GM21526 (cell line): Measurements from ENCODE around the gene DPP10.
"Not testable (repeated sequence)": the region's sequence is repeated elsewhere in the genome, so short reads cannot be mapped to it uniquely, and the experiment has no call there.

ENCODE experiments used
- ATAC-seq: cut with Tn5 transposase; IDR thresholded peaks from one replicate; pipeline ENCODE4 v1.9.1; 2021; ENCODE audit warnings: moderate library complexity; ENCODE audit not compliant: unreplicated experiment, low FRiP score

Gene DPP10

DNA sequence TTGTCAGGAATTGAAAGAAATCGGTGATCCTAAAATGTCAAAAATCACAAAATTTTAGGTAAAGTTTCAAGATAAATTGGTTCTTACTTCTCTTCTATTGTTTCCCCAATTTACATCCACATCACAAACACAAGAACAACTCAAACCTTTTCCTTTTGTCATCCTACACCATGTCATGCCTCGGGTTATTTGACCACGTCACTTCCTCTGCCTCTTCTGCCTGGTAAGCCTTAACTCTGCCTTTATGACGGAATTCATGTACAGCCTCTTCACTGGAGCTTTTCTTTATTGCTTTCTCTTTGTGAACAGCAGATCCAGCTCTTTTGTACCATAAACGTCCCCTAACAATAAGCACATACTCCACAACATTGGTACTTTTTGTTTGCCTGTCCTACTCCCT is 258.0 kb downstream of the DPP10 start:
- ATAC-seq: no peak

DNA sequence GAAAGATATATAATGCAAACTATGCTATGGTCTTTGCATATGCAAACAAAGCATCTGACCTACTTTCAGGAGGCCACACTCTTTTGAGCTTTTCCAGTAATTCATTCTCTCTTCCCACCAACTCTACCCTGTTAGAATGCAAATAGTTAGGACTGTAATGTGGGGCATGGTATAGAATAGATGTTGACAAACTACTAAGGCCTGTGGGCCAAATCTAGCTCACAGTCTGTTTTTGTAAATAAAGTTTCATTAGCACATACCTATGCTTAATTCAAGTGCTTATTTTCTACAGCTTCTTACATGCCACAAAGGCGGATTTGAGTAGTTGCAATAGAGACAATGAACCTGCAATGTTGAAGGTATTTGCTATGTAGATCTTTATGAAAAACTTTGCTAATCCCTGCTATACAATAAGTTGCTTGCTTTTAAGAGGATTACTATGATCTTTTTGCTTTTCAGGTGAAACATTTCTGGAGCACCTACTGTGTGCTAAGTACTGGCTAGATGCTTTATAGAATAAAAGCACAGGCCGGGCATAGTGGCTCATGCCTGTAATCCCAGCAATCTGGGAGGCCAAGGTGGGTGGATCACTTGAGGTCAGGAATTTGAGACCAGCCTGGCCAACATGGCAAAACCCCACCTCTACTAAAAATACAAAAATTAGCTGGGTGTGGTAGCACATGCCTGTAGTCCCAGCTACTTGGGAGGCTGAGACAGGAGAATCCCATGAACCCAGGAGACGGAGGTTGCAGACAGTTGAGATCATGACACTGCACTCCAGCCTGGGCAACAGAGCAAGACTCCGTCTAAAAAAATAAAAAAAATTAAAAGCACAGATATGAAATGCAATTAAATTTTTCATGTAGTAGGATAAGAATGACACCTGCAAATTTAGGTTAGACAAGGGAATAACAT is 267.8 kb downstream of the DPP10 start:
- no peak for ATAC-seq

DNA sequence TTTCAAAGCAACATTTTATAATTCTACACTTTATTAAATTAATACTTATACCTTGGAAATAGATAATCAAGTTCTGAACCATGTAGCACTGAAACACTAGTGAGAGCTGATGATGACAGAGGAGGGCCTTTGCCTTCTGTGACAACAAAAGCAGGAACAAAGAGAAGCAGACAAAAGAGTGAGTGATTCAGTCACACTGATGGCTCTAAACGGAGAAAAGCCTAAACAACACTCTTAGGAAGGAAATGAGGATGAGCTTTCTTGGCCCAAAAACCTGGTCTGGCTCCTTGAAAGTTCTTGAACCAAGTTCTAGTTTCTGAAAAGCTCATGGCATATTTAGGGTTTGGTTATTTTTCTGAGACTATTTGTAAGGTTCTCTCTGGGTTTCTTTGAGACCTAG is 271.9 kb downstream of the DPP10 start:
- ATAC-seq: no peak

DNA sequence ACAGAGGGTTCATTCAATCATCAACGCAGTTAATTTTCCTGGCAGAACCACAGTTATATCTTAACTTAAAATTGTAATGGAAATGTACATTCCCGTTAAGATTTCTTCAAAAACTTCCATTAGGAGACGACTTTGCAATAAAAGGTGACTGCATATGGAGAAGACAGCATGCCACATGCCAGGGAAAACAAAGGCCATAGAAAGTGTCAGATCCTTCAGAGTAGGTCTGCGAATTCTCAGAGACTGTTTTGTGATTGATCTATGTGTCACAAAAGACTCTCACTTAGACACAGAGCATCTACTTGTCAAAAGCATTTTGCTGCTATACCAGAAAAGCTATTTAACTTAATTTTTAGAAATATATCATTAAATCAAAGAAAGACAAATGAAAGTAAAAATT is 274.6 kb downstream of the DPP10 start:
- ATAC-seq: no peak

DNA sequence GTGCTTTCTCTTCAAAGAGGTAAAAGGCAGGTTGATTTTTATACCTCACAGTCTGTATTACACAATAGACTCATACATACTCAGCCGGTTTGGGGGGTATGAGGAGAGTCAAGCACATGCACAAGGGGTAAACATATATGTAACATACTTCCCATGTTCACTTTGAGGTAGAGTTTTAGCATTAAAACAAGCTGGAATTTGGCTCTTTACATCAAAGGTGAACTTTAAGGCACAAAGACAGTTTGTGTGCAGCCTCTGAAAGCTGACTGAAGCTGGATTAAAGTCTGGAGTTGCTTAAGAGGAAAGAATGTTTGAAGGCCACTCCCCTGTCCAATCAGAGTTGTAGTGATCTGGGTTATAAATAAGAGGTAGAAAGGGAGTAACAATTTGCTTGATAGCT is 282.0 kb downstream of the DPP10 start:
- ATAC-seq: no peak

DNA sequence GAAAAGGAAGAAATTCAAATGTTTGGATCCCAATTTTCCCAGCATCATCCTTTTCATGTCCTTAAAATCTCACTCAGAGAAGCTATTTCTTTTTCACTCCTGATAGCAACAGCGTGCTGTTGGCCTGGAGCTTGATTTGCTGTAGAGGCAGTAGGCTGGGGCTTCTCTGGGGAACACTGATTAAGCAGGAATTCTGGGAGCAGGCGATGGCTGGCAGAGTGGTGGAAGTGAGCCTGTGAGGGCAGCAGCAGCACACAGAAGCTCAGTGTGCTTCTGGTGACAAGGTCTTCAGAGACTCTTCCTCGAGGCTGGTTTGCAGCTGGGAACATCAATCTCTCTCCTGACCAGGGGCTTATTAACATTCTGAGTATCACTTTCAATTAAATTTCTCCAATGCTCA is 284.6 kb downstream of the DPP10 start:
- ATAC-seq: no peak

DNA sequence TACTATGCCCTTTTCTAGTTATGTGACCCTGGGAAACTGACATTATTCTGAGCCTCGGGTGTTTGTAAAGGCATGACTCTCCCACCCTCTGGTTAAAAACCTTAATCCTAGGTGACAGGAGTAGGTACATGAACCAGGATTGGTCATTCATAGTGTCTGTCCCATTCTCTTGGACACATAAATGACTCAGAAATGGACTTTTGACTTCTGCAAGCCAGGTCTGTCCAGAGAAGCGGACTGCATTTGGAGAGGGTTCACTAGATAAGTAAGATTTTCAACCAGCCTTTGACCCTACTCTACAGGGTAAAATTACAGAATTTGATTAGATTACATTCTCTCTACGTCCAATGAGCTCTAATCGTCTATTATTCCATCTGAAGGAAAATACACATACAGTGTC is 285.9 kb downstream of the DPP10 start:
- ATAC-seq: no peak

DNA sequence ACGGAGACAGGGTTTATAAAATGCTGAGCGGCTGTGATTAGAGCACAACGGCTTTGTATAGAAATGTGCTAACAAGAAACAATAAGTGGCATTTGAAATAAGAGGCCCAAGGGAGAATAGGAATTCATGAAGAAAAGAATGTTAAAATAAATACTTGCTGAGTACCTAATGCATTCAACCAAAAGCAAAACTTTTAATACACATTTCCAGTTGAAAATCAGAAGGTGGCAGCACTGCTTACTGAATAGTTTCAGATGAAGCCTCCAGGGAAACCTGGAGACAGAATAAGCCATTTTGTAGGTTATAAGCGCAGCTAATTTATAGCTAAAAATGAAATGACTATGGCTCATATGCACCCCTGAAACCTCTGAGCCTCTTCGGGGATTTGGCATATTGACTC is 286.6 kb downstream of the DPP10 start:
- ATAC-seq: no peak

DNA sequence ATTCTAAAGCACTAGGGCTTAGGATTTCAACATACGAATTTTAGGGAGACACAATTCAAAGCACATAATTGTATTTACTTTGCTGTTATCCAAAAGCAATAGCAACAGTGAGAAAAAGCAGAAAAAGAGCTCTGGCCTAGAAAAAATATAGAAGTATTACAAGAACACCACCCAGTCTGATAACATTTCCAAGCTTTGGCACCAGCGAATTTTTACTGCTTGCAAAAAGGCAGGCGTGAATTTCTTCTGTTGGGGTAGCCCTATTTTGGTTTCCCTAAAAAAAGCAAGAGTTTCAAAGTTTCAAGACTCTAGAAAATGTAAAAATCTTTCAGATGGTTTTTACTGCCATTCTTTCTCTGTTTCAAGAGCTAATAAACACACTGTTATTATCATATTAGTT is 292.7 kb downstream of the DPP10 start:
- no peak for ATAC-seq

DNA sequence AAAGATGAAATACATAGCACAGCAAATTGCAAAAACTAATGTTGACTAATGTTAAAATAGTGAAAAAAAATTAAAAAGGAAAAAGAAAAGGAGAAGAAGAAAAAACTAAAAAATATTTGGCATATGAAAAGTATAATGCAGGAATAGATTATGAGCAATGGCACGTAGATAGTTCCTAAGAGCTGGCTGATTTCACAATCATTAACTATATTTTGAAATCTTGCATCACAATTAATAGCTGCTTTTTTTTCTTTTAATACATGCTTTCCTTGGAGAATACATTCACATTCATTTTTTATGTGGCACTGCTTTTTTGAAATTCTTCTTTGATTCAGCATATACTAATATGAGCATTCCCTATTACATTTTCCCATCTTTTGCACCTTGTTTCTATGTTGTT is 299.8 kb downstream of the DPP10 start:
- no peak for ATAC-seq

DNA sequence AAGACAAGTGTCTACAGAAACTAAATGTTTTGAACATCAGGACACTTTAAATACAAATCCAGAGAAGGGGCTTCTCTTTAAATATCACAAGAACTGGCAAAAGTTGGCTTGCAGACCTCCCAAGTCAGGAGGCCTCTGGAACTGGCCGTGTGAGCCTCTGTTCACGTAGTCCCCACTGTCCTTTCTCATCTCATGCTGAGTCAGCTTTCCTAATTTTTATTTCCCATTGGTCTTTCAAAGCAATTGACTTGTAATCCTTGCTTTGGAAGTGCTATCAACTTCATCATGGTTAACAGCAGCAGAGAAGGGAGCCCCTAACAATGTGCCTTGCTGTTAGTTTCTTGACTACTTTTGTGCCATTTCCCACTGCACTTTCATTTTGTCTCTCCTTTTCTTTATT is 303.3 kb downstream of the DPP10 start:
- ATAC-seq: no peak

DNA sequence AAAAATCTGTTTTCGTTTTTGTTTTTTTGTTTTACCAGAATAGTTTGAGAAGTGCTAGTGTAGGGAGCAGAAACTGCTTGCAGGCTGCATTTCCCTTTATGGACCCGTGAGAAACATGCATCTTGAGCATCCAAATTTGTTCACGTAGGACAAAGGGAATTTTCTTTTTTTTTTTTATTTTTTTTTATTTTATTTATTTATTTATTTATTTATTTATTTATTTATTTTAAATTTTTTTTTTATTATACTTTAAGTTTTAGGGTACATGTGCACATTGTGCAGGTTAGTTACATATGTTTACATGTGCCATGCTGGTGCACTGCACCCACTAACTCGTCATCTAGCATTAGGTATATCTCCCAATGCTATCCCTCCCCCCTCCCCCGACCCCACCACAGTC is 305.7 kb downstream of the DPP10 start:
- not testable (repeated sequence) for ATAC-seq

DNA sequence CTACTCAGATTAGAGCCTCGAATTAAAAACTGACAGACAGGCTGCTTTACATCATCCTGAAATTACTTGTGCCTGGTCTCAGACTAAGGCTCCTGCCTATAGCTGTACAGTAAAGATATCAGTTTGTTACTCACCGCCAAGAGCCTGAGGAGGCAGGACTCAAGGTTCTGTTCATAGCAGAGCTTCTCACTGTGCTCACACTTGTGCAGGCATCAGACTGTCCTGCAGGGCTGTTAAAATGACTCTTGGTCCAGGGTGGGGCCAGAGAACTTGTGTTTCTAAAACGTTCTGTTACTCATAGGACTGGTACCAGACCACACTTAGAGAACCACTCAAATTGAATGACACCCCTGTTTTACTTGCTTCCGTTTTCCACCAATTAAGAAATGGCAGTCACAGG is 310.0 kb downstream of the DPP10 start:
- no peak for ATAC-seq

DNA sequence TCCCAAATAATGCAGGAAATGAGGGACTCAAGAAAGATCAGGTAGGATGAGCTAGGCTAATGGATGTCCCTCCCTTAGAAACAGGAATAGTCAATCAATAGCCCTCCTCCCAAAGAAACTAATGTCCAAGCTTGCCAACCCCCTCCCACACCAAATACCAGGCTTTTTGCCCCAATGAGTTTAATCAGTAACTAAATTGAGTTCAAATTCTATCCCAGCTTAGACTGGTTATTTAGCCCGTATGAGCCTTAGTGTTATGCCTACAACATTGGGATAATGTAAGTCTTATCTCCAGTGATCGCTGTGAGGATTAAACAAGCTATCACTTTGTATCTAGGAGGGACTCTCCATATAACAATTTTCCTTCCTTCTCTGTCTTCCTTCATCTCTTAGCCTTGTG is 310.7 kb downstream of the DPP10 start:
- ATAC-seq: no peak

DNA sequence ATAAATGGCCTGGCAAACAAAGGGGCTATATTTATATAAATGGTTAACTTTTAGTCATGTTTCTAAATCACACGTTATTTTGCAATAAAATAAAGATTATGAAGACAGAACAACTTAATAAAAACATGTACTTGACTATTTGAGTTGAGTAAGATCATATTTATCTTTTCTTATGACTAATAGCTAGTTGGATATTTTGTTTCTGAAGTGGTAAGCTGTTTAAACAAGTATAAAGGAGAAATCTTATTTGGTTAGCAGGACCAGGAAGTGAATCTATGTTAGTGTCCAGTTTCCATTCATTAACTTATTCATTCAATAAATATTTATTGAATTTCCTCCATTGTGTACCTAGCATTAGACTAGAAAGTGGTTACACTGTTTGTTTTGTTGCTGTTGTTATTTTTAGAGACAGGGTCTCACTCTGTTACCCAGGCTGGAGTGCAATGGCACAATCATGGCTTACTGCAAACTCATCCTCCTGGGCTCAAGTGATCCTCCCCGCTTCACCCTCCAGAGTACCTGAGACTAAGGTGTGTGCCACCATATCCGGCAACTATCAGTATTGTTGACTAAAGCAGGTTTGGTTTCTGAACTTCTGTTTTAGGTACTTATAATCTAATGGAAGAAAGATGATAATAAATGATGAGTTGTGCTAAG is 312.6 kb downstream of the DPP10 start:
- no peak for ATAC-seq

DNA sequence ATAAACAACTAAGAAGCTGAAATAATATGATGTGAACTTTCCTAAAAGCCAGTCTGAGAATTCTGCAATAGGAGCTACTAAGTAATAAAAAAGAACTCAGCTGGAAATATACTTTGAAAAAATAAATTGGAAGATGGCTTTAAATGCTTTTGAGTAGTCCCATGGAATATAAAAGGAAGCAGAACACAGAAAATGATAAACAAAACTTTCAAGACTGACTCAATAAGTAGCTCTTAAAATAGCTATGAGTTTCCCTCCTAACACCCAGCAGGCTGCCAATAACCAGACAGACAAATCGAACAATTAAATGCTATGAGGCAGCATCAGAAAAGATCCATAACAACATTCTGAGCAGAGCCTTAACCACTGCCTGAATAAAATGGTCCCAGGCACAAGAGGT is 319.9 kb downstream of the DPP10 start:
- ATAC-seq: no peak

DNA sequence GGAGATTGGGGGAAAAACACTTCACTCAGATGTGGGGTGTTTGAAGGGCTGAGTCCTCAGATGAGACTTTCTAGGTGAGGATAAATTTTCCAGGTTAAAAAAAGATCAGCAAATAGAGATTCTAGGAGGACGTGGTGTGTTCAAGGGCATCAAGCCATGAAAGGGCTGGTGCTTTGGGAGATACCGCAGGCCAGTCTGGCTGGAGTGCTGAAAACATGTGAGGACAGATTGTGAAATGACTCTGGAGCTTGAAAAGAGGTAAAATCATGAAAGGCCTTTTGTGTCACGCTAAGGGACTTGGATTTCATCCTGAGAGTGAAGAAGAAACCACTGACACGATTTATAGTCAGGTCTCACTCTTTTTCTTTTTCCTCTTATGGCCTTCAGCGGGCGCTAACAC is 320.5 kb downstream of the DPP10 start:
- ATAC-seq: no peak

DNA sequence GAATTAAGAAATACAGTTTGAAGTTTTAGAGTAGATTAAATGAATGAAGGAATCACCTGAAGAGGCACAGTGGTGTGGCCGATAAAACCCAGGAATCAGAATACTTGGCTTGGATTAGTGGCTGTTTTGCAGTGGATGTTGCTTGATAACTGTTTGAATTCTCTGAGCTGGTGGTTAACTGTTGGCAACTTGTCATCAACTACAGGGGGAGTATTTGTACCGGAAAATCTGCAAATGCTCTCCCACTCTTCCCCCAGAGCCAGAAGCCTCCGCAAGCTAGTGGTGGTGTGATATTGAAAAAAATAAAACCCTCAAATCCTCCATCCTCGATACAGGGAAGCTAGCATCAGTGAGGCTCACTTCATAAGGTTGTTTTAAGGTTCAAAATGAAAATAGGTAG is 326.7 kb downstream of the DPP10 start:
- no peak for ATAC-seq

DNA sequence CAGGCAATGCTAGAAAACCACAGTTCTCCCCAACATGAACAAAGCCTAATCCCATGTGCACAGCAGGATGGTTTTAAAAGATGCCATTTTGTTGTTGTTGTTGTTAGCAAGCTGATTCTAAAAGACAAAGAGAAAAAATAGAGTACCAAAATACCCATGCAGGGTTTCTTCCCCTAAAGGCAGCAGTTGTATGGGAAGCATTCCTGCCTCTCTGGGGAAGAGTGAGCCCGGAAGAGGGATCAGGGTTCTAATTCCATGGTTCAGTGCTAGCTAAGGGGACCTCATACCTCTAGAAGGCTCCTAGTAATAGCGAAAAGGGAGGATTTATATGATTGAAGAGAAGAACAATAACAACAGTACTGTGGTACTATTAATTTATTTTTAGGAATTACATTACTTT is 327.6 kb downstream of the DPP10 start:
- ATAC-seq: no peak

DNA sequence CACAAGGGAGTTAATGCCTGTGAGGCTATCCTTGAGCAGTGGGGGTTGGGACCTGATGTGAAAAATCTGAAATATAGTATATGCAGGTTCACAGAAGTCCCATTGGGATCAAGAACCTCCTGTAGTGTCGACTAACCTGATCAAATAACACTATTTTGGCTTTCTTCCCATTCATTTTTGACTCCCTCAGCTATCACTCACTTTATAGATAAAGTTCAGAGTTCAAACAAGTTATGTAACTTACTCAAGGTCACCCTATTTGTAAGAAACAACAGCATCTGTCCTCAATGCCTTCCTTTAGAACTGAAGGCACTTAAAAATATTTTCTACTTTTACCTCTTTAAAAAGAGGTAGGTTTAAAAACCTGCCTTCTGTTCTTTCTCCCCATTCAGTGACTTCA is 341.6 kb downstream of the DPP10 start:
- ATAC-seq: no peak

DNA sequence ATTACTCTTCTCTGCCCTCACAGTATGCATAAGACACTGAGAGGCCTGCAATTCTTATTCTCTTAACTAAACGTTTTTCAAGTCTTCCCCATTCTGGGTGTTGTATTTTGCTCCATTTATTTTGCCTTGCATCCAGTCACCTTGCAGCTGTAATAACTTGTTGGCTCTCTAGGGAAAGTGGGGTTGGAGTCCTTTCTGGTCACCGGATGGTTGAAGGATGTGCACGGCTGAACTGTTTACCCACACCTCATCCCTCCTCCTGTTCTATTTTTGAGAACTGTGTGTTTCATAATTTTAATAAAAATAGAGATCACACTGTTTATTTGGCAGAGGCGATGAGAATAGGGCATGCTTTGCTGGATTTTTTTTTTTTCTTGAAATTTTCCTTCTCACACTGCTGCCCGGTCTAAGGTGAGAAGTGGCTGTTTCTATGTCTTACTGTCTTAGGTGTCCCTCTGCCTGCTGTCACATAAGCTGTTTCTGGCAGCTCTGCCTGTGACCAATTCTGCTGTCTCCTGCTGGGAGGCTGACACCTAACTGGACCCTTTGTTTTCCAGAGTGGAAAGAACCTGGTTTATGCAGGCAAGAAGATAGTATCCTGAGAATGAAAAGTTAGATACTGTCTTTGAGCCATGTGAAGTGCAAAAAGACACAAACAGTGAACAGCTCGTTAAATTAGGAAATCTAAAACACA is 342.6 kb downstream of the DPP10 start:
- no peak for ATAC-seq

DNA sequence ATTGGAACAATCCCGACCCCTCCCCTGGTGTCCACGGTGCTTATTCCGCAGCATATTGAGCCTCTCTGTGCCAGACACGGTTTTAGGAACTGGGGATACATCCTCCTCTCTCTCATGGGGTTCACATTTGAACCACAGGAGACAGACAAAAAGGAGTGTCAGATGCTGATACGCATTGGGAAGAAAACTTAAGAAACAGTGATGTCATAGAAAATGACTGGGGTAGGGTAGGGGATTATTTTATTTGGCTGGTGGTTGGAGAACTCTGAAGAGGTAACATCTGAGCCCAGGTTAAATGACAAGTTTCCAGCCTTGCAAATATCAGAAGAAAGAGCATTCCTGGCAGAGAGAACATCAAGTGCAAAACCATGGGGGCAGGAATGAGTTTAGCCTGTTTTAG is 344.5 kb downstream of the DPP10 start:
- ATAC-seq: no peak
